NOMO-1 treated with DMSO at 0.1 percent for 48 hours (cell line): ENCODE data around the gene GON7.
"Not testable (repeated sequence)": the region's sequence is repeated elsewhere in the genome, so short reads cannot be mapped to it uniquely, and the experiment has no call there.

Source experiments
- DNase-seq: peaks from one replicate; lab custom pipeline; 2025; ENCODE audit not compliant: unreplicated experiment; lab: John Stamatoyannopoulos, UW

The GON7 gene, protein sequence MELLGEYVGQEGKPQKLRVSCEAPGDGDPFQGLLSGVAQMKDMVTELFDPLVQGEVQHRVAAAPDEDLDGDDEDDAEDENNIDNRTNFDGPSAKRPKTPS

DNA sequence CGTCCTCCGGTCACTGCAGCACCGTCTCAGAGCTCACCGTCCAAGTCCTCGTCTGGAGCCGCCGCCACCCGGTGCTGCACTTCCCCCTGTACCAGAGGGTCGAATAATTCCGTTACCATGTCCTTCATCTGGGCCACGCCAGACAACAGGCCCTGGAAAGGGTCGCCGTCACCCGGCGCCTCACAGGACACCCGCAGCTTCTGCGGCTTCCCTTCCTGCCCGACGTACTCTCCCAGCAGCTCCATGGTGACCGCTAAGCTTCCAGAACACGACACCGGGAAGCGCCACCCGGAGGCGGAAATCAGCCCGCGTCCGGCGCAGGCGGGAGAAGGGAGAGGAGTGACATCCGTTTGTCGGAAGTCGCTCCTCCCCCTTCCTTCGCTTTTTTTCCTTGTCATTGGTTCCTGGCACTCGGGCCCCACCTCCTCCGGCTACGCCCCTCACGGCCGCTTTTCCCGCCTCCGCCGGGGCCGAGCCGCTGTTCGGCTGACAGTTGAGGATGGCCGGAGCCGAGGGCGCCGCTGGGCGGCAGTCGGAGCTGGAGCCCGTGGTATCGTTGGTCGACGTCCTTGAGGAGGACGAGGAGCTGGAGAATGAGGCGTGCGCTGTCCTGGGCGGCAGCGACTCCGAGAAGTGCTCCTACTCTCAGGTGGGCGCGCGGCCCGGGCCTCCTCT is at the start of gene GON7, which contains the start of gene UBR7:
TSS of gene GON7 (minus strand) at position 273 of the 675 bp plus-strand sequence. CDS start at position 245, 28 bp downstream.
TSS of gene UBR7 (plus strand) at position 464 of the 675 bp plus-strand sequence. CDS start at position 500, 36 bp downstream.
- peak; percentile 93 for DNase-seq

- no peak for DNase-seq
Measured at GRCh38 chr14:93249128-93249831, 42.4 kb upstream of the GON7 start.

DNA sequence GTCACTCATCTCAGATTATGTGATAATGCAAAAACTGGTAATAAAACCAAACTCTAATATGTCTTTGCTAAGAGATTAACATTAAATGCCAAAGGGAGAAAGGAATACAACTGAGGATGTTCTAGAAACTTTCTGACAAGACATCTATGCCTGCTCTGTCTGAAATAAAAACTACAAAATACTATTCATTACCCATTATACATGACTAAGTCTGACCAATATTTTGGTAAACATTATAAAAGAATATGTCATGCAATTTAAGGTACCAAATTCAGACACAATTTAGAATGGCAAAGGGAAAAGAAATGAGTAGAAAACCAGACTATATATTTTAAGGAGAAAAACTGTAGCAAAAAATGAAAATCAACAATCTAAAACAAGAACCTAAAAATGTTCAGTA is 39.7 kb upstream of the GON7 start:
- no peak for DNase-seq

DNA sequence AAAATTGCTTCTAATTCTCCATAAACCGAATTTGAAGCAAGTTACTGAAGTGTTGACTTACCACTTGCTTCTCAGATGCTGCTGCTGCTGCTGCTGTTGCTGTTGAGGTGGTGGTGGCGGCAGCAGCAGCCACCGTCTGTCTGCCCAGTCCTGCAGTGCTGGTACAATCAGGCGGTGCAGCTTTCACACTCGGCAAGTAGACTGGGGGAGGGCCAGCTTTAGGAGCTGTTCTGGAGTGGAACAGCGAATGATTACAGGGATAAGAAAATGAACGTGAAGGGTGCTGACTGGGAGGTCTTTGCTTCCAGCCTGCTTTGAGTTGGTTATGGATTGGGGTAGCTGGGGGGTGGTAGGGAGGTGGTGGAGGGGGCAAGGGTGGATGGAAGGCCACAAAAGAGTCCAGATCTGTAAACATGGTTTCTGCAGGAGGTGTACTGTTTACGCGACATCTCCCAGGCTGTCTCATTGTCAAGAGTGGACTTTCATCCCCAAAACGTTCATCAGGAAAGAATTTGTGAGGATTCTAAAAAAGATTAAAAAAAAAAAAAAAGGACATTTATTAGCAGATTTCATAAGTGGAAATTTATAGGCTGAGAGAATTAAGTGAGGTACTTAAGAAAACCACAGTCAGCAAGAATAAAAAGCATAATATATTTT is 39.0 kb upstream of the GON7 start:
- DNase-seq, result no peak

DNA sequence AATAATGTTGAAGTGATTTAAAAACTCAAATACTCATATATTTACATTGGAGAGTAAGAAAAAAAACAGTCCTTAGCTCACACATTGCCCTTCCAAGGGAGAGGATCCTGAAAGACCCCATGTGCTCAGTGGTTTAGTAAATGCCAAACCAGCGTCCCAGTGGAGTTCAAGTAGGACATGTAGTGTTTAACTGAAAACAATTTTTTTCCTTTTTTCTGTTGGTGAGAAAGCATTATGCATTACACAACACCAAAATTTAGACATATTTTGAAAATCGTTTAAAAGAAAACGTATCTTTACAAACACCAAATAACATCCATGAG is 33.8 kb upstream of the GON7 start:
- DNase-seq, result no peak

DNA sequence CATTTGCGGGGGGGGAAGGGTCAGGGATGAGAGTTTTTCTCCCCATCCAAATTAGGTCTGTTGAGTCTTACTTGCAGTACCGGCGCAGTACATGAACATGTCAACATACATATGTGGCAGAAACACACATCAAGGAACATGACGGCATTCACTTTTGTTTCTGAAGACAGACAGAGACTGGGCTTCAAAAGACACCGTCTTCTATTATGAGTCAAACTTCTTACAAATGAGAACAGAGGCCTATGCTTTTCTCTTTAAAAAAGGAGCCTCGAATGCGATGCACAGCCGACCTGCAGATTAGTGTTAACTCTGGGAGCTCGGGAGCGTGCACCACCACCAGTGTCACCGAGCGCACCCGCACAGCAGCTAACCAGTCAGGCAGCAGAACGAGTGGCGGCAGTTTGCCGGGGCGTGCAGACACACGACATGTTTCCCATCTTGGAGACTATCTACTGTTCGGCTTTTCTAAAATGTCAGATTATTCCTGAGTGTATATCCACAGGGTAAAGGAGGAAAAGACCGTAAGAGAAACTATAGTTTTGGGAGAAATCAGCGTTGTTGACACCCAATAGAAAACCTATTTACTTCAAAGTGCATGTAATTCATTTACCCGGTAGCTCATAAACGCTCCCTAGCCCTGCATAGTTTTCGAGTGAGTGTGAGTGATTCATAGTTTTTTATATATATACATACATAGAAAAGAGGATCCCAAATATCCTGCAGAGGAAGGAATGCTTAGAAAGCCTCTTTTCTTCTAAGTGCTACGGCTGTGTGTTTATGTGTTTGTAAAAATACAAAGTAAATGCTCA is 33.2 kb upstream of the GON7 start:
- DNase-seq, result no peak

- no peak for DNase-seq
Measured at GRCh38 chr14:93234798-93235197, 27.9 kb upstream of the GON7 start.

DNA sequence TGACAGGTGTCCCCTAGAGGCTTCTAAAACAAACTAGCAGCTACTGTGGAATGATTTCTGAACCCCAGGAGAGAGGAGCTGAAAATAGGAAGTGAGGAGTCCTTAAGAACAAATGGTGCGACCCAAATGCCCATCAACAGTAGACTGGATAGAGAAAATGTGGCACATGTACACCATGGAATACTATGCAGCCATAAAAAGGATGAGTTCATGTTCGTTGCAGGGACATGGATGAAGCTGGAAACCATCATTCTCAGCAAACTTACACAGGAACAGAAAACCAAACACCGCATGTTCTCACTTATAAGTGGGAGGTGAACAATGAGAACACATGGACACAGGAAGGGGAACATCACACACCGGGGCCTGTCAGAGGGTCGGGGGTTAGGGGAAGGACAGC is 26.2 kb upstream of the GON7 start:
- DNase-seq, result not testable (repeated sequence)

DNA sequence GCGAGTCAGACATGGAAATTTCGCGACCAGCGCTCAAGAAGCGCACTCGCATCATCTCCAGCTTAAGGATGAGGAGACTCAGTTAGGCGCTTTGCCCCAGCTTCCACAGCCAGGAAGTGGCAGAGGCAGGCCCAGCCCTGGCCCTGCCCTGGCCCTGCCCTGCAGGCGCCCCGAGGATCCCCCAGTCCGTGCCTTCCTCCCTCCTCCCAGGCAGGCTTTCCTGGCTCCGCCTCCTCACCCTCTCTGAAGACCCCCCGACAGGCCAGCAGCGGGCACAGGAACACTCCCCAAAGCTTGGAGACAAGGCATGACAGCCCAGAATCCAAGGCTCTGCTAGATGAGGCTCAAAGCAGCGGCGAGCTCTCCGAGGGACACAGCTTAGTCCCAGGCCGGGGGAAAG is 25.3 kb upstream of the GON7 start:
- no peak for DNase-seq

GRCh38 chr14:93231129-93231979 is 24.5 kb upstream of the GON7 start:
- no peak for DNase-seq

DNA sequence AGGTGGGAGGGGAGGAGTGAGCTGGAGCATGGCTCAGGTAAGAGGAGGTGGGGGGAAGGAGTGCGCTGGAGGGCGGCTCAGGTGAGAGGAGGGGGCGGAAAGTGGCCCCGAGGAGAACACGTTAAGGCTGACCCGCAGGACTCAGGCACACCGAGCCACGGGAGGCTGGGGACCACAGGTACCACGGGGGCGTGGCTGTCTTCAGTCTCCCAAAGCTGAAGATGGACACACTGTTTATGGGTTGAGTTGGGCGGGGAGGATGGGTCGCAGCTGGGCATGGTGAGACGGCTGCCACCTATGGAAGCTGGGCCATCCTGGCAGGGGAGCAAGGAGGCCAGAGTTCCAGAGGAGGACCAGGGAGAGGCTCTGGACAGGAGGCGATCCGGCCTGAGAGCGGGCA is 23.7 kb upstream of the GON7 start:
- no peak for DNase-seq

DNA sequence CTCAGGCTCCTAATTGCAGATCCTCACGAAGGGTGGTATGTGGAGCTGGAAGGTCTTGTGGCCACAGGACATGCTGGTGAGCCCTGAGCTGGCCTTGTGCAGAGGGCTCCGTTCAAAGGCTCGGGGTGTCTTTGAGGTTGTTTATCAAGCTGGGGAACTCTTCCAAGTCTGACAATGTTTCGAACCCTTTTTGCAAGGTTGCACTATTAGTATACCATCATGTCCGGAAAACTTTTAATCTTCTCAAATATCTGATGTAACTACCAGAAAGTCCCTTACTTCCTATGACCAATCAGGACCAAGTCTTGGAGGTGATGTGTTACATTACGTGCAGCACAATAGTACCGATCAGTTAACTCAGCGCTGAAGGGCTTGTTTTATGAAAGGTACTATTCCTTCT is 21.7 kb upstream of the GON7 start:
- no peak for DNase-seq

GRCh38 chr14:93223565-93223964 is 16.7 kb upstream of the GON7 start:
- no peak for DNase-seq

DNA sequence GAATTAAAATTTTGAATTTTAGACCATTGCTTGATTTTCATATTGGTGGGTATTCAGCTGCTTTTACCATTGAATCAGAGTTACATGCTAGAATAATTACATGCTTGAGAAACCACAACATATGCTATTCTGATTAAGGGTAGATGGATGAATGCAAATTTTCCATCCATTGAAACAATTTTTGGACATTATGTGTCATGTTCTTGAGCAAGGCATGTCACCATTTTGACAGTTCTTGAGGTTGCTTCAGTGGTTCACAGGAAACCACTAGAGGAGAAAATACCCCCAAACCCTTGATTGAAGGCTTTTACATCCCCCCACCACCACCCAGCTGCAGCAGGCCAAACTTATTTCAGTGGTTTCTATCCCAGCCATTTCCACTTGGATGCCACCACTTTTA is 13.6 kb upstream of the GON7 start:
- DNase-seq, result no peak

- DNase-seq, result peak; percentile 37
Measured at GRCh38 chr14:93219103-93219726, 12.3 kb upstream of the GON7 start.

DNA sequence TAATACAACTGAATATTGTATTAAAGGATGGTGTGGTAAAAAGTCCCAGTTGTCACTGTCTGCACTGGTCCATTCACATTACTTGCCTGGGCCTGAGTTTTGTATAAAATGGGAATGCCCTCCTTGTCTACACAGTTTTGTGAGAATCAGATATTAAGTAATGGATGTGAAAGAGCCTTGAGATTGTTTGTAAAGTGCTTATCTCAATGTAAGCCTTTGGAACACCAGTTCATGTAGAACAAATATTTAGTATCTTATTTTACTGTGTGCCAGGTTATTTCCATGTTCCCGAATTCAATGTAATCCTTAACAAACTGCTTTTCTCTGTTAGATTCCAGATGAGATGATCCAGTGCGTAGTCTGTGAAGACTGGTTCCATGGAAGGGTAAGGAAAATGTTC is 7.7 kb upstream of the GON7 start:
- DNase-seq, result no peak

DNA sequence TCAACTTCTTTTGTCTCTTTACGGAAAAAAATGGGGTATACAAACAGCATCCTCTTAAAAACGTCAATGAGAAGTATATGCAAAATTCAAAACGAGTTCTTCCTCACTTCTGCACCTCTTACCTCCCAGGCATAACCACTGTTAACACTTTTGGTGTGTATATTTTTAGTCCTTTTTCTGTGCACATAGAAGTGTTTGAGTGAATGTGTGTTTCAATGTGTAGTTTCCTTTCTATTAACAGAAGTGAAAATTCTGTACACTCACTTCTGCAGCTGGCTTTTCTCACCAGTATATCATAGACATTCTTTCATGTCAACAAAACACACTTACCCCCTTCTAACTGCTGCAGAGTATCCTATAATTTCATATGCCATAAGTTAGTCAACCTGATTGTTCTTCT is 5.6 kb upstream of the GON7 start:
- no peak for DNase-seq

DNA sequence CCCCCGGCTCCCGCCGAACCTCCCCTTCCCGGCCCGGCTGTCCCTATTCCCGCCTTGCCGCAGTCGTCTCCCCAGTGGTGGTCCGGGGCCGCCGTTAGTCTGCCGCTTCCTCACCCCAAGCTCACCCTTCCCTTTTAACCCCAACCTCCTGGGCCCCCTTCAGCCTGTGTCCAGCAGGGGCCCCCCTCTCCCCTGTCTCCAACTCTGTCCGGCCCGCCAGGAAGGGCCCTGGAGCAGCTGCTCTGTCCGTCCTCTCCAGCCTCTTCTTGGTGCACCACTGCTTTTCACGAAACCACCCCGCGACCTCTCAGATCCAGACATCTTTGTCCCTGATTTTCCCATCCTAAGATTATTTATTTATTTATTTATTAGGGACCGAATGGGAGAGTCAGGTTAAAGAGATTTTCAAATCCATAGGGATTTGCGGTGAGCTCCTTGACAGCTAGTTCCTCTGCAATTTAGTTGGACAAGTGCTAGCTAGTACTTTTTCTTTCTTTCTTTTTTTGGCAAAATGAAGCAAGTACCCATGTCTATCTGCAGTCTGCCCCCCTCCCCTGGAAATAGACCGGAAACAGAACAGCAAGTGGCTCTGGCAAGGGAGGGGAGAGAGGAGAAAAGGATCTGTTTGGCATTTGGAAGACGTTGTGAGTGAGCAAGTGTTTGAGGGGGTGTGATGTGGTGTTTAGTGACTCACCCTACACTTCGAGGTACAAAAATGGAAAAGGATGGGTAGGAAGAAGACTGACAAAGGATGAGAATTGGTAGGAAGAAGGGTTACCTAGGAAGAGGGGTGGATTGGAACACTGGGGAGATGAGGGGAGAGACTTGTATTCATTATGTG is 823 bp upstream of the GON7 start:
- DNase-seq, result peak; percentile 55

GRCh38 chr14:93201155-93201704 is 5.6 kb downstream of the GON7 start:
- no peak for DNase-seq
